Measurements from ENCODE around the gene EXOC3L4.

Gene EXOC3L4

DNA sequence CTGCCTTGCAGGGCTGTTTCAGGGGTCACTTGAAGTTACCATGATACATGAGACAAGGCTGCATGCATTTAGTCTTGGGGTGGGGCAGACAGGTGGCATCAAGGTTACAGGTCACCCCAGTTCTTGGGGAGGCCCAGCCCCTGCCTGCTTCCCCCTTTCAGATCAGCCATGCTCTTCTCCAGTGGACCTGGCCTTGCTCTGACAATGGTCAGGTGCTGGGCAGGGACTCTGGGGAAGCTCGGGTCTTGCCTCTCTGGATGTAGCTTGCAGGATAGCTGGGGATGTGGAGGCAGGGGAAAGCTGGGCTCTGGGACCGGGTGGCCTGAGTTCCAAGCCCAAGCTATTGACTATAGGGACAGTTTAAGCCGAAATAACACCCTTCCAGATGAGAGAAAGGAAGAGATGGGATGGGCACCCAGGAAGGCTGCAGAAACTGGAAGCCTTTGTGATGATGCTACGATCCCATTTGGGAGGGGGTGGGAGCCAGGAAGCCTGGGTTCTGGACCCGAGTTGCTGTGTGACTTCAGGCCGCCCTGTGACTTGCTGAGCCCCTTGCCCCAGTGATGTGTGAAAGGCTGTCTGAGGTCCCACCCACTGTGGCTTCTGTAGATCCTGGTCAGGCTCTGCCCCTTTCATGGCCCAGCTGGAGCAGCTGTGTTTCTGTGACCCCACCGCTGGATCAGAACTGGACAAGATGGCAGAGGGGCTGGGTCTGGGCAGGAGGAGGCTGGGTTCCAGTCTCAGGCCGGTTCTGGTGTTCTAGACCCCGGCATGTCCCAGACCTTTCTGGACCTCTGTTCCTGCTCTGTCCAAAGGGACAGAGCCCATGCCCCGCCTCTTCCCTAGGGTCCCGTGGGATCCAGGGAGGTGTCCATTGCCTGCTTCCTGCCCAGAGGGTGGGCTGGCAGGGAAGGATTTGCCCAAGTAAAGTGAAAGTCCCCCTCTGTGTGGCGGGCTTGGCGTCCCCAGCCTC, 30.9 kb downstream of the EXOC3L4 start:
- no peak overlapping the region for H3K4me3 ChIP-seq (ENCODE audit: low read depth, low read length)
- DNase-seq (ENCODE audit: low read depth, low spot score), result no peak
- TF ChIP-seq CTCF (IDR thresholded peaks at IDR 0.05; ENCODE audit: low read depth, low read length), result no peak
- in situ Hi-C loops (cut with HindIII; ENCODE audit: low sequenced_read_pairs), result no loop called here

DNA sequence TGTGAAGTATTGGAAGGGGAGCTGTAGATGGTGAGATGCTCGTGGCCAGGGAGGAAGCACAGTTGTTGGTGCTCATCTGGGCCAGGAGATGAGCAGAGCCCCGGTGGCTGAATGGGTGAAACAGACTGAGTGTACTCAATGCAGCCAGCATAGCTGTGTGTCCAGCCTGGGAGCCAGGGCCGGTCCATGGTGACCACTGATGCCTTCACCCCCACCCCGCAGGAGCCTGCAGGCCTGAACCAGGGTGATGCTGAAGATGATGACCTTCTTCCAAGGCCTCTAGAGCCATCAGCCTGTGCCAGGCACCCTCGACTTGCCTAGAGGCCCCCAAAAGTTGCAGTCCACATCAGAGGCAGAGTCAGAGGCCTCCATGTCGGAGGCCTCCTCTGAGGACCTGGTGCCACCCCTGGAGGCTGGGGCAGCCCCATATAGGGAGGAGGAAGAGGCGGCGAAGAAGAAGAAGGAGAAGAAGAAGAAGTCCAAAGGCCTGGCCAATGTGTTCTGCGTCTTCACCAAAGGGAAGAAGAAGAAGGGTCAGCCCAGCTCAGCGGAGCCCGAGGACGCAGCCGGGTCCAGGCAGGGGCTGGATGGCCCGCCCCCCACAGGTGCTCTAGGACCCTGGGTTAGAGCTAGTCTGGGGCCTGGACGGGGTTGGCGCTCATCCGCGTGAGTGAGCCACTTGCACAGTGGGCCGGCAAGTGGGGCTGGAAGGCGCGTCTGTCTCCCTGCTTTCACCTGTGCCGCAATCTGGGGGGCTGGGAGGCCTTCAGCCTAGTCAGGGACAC, 31.8 kb downstream of the EXOC3L4 start:
- in situ Hi-C loops (cut with HindIII; ENCODE audit: low sequenced_read_pairs), result no loop called here
- no peak for TF ChIP-seq CTCF (IDR thresholded peaks at IDR 0.05; ENCODE audit: low read depth, low read length)
- no peak overlapping the region for H3K4me3 ChIP-seq (ENCODE audit: low read depth, low read length)
- DNase-seq (ENCODE audit: low read depth, low spot score), result no peak

DNA sequence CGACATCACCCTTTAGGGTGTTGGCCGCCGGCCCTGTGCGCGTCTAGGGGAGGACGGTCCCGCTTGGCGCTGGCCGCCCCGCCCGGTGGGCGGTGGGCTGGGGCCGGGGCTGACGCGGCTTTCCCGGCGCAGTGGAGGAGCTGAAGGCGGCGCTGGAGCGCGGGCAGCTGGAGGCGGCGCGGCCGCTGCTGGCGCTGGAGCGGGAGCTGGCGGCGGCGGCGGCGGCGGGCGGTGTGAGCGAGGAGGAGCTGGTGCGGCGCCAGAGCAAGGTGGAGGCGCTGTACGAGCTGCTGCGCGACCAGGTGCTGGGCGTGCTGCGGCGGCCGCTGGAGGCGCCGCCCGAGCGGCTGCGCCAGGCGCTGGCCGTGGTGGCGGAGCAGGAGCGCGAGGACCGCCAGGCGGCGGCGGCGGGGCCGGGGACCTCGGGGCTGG, 32.4 kb downstream of the EXOC3L4 start:
- H3K4me3 ChIP-seq (ENCODE audit: low read depth, low read length), result no peak overlapping the region
- in situ Hi-C loops (cut with HindIII; ENCODE audit: low sequenced_read_pairs), result no loop called here
- DNase-seq (ENCODE audit: low read depth, low spot score), result no peak
- TF ChIP-seq CTCF (IDR thresholded peaks at IDR 0.05; ENCODE audit: low read depth, low read length), result no peak

DNA sequence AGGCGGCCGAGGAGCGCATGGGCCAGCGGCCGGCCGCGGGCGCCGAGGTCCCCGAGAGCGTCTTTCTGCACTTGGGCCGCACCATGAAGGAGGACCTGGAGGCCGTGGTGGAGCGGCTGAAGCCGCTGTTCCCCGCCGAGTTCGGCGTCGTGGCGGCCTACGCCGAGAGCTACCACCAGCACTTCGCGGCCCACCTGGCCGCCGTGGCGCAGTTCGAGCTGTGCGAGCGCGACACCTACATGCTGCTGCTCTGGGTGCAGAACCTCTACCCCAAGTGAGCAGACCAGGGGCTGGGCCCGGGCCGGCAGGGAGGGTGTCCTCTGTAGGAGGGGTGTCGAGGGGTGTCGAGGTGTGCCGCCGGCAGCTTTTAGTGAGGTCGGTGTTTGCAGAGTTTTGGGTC, 32.8 kb downstream of the EXOC3L4 start:
- TF ChIP-seq CTCF (IDR thresholded peaks at IDR 0.05; ENCODE audit: low read depth, low read length), result no peak
- no peak overlapping the region for H3K4me3 ChIP-seq (ENCODE audit: low read depth, low read length)
- in situ Hi-C loops (cut with HindIII; ENCODE audit: low sequenced_read_pairs), result no loop called here
- DNase-seq (ENCODE audit: low read depth, low spot score), result no peak

DNA sequence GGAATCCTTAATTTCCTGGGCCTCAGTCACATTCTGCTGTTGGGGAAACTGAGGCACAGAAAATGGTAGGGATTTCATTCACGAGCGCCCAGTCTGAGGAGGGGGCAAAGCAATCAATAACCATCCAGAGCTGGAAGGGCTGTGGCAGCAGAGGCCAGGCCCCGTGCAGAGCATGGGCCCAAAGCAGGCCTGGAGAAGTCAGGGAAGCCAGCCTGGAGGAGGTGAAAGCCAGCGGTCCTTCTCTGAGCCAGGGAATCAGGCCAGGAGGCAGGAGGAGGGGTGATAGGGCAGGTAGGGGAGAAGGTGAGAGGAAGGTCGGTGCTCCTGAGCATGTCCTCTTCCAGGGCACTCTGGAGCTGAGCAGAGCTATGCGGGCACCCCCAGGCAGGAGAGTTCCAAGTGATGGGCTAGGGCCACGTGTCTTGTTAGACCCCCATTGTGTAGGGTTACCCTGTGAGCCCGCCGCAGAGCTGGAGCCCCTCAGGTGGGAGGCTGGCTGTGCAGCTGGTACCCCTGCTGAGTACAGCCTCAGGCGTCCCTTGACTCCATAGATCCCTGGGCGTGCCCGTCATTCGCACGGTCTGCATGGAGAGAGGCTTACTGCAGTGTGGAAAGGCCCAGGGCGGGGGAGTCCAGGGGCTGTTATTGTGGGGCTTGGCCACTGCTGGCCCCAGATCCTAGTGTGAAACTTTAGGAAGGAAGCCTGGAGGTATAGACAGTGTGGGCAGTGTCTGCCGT, 33.5 kb downstream of the EXOC3L4 start:
- no peak for DNase-seq (ENCODE audit: low read depth, low spot score)
- H3K4me3 ChIP-seq (ENCODE audit: low read depth, low read length), result no peak overlapping the region
- TF ChIP-seq CTCF (IDR thresholded peaks at IDR 0.05; ENCODE audit: low read depth, low read length), result no peak

DNA sequence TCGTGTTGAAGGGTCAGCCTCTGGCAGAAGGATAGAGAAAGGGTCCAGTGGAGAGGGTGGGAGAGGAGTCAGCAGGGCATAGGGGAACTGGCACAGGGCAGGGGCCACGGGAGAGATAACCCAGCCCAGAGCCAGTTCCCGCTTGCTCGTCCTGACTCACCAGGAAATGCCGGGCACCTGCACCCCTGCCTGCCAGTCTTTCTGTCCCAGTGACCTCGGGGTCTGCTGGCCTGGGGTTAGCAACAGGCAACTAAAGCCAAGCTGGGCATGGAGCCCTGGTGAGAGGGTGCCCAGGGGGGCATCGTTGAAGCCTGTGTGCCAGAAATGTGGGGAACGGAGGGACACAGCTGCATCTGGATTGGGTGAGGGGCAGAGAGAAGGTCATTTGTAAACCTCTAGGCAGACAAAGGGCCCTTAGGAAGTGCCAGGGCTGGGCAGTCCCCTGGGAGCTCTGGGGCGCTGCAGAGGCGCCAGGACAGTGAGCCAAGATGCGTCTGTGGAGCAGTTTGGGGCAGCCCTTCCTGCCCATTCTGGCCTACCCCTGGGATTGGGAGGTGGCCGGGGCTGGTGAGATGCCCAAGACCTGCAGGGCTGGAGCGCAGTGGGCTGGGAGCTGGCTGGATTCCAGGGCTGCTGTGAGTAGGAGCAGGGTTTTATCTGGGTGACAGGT, 34.2 kb downstream of the EXOC3L4 start:
- no peak overlapping the region for H3K4me3 ChIP-seq (ENCODE audit: low read depth, low read length)
- no peak for DNase-seq (ENCODE audit: low read depth, low spot score)
- in situ Hi-C loops (cut with HindIII; ENCODE audit: low sequenced_read_pairs), result no loop called here
- no peak for TF ChIP-seq CTCF (IDR thresholded peaks at IDR 0.05; ENCODE audit: low read depth, low read length)

More for the DNA sequence above, 33.5 kb downstream of the EXOC3L4 start:
- in situ Hi-C loops (cut with HindIII; ENCODE audit: low sequenced_read_pairs), result no loop called here

Measured in astrocyte of the spinal cord (primary cell).